ENCODE measurements around the gene TEDC2.

DNA sequence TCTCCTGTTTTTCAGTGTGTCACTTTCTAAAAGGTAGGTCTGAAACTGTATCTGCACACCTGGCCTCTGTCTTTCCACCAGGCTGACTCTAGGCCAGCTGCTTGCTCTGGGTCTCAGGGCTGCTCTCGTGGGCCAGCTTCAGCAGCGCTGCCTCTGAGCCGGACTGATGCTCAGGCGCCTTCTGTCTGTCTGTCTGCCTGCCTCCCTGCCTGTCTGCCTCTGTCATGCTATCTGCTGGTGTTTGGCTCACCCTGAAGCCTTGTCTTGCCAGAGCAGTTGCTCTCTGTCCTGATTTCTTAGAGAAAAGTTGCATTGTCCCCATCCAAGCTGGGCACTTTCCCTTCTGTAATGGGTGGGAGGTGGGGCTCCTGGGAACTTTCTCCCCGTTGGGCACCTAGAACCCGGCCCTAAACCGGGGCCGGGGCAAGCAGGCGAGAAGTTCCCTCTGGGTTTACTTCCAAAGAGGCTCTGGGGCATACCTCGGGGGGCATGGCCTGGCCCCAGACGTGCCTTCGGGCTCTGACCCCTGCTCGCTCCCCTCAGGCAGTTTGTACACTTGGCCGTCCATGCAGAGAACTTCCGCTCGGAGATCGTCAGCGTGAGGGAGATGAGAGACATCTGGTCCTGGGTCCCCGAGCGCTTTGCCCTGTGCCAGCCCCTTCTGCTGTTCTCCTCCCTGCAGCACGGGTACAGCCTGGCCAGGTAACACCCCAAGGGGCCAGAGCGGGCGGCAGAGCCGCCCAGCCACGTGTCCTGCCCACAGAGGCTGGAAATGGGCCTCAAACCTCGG, 38.0 kb downstream of the TEDC2 start:
- TF ChIP-seq, protein P1, sequence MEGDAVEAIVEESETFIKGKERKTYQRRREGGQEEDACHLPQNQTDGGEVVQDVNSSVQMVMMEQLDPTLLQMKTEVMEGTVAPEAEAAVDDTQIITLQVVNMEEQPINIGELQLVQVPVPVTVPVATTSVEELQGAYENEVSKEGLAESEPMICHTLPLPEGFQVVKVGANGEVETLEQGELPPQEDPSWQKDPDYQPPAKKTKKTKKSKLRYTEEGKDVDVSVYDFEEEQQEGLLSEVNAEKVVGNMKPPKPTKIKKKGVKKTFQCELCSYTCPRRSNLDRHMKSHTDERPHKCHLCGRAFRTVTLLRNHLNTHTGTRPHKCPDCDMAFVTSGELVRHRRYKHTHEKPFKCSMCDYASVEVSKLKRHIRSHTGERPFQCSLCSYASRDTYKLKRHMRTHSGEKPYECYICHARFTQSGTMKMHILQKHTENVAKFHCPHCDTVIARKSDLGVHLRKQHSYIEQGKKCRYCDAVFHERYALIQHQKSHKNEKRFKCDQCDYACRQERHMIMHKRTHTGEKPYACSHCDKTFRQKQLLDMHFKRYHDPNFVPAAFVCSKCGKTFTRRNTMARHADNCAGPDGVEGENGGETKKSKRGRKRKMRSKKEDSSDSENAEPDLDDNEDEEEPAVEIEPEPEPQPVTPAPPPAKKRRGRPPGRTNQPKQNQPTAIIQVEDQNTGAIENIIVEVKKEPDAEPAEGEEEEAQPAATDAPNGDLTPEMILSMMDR (conservative IDR thresholded peaks at IDR 0.05; ENCODE audit: low read depth, low read length): no peak
- no peak for TF ChIP-seq EZH2 (IDR thresholded peaks at IDR 0.05; ENCODE audit: borderline replicate concordance, low read depth, low read length, poor library complexity, severe bottlenecking)
